GM19239 (cell line): ENCODE data around the gene NXPE1.
"Not testable (repeated sequence)": the region's sequence is repeated elsewhere in the genome, so short reads cannot be mapped to it uniquely, and the experiment has no call there.

Experiments
- DNase-seq: peaks from one replicate; pipeline ENCODE4 v3.0.0; 2011; ENCODE audit warnings: low spot score; ENCODE audit not compliant: insufficient read length
- FAIRE-seq: peaks from 2 replicates; lab custom pipeline; 2011; peaks lifted over from hg19 to GRCh38; lab: Jason Lieb, UNC

NXPE1 gene

GRCh38 chr11:114559425-114560310 is at the start of gene NXPE1:
Gene NXPE1 (minus strand): TSS chr11:114559881. CDS start chr11:114551201, 8,680 bp downstream.
- DNase-seq: no peak
- no peak for FAIRE-seq

- DNase-seq (no peak), FAIRE-seq (peak; percentile 87)
Observed at GRCh38 chr11:114609429-114609828, 49.7 kb upstream of the NXPE1 start.

- not testable (repeated sequence) for FAIRE-seq, DNase-seq
Observed at GRCh38 chr11:114608605-114609004, 48.9 kb upstream of the NXPE1 start.

GRCh38 chr11:114607753-114608459 is 48.2 kb upstream of the NXPE1 start:
- FAIRE-seq: peak; percentile 94
- DNase-seq: no peak

- FAIRE-seq, DNase-seq: not testable (repeated sequence)
Observed at GRCh38 chr11:114606802-114607075, 47.1 kb upstream of the NXPE1 start.

GRCh38 chr11:114606003-114606801 is 46.5 kb upstream of the NXPE1 start:
- DNase-seq: no peak
- FAIRE-seq: peak; percentile 77

GRCh38 chr11:114605370-114605769 is 45.7 kb upstream of the NXPE1 start:
- FAIRE-seq (no peak), DNase-seq (no peak)

GRCh38 chr11:114604886-114605285 is 45.2 kb upstream of the NXPE1 start:
- FAIRE-seq: peak; percentile 56
- no peak for DNase-seq

GRCh38 chr11:114604179-114604813 is 44.6 kb upstream of the NXPE1 start:
- DNase-seq (no peak), FAIRE-seq (peak; percentile 90)

- DNase-seq, FAIRE-seq: not testable (repeated sequence)
Observed at GRCh38 chr11:114603151-114603550, 43.5 kb upstream of the NXPE1 start.

- DNase-seq (no peak), FAIRE-seq (no peak)
Observed at GRCh38 chr11:114598461-114598860, 38.8 kb upstream of the NXPE1 start.

GRCh38 chr11:114596175-114596919 is 36.7 kb upstream of the NXPE1 start:
- DNase-seq (no peak), FAIRE-seq (peak; percentile 40)

GRCh38 chr11:114595571-114595970 is 35.9 kb upstream of the NXPE1 start, which contains the start of gene NXPE4:
Gene NXPE4 (minus strand): TSS chr11:114595786. CDS start chr11:114594759, 1,027 bp downstream.
- DNase-seq (no peak), FAIRE-seq (no peak)

- no peak for DNase-seq
- FAIRE-seq: no peak
Observed at GRCh38 chr11:114594703-114595102, 35.0 kb upstream of the NXPE1 start.

GRCh38 chr11:114587398-114587953 is 27.8 kb upstream of the NXPE1 start:
- no peak for FAIRE-seq
- no peak for DNase-seq

- FAIRE-seq (no peak), DNase-seq (no peak)
Observed at GRCh38 chr11:114586797-114587196, 27.1 kb upstream of the NXPE1 start.

- DNase-seq (no peak), FAIRE-seq (no peak)
Observed at GRCh38 chr11:114571712-114572111, 12.0 kb upstream of the NXPE1 start.

- FAIRE-seq (no peak), DNase-seq (no peak)
Observed at GRCh38 chr11:114569801-114570200, 10.1 kb upstream of the NXPE1 start.

GRCh38 chr11:114566276-114566675 is 6.6 kb upstream of the NXPE1 start:
- no peak for FAIRE-seq
- no peak for DNase-seq
